H1 (cell line): ENCODE data around the gene MARS1.
A peak's percentile ranks its signal among the peaks of the same experiment; 100 is the strongest.

Experiments used
- EP300 ChIP-seq, 2 experiments: IDR thresholded peaks; 1 replicate in 1 of 2; 2 replicates in 1 of 2; pipeline ENCODE4 v1.6.1; 2011 to 2012; ENCODE audit warnings: low read depth in 2 of 2, low read length in 2 of 2, mild to moderate bottlenecking in 2 of 2, borderline replicate concordance in 1 of 2, inconsistent platforms in 1 of 2, moderate library complexity in 1 of 2
- NRF1 ChIP-seq: IDR thresholded peaks from 2 replicates; pipeline ENCODE4 v1.6.1; 2011; ENCODE audit warnings: mild to moderate bottlenecking, low read depth, low read length, improper control_type of control experiment
- POLR2A ChIP-seq, 2 experiments: IDR thresholded peaks; 1 replicate in 1 of 2; 2 replicates in 1 of 2; pipeline ENCODE4 v1.6.1; 2011; ENCODE audit warnings: low read depth in 2 of 2, low read length in 2 of 2, mild to moderate bottlenecking in 2 of 2; ENCODE audit errors: control extremely low read depth in 1 of 2
- POLR2AphosphoS5 ChIP-seq: IDR thresholded peaks from 2 replicates; pipeline ENCODE4 v1.6.1; 2011; ENCODE audit warnings: low read depth, low read length
- RXRA ChIP-seq: IDR thresholded peaks from 2 replicates; pipeline ENCODE4 v1.6.1; 2011; ENCODE audit warnings: low read depth, mild to moderate bottlenecking, low read length, moderate library complexity; ENCODE audit not compliant: insufficient read depth
- TF ChIP-seq, protein P1 (sequence below), 3 experiments: IDR thresholded peaks; 1 replicate in 2 of 3; 2 replicates in 1 of 3; pipeline versions ENCODE4 v1.5.1 to v1.6.1; 2011; ENCODE audit warnings: low read length in 3 of 3, mild to moderate bottlenecking in 3 of 3, inconsistent platforms in 2 of 3, low read depth in 1 of 3, moderate library complexity in 1 of 3; ENCODE audit not compliant: insufficient read depth in 1 of 3; ENCODE audit errors: control extremely low read depth in 1 of 3
- TF ChIP-seq, protein P2 (sequence below): IDR thresholded peaks from 2 replicates; pipeline ENCODE4 v1.6.1; 2012; ENCODE audit warnings: inconsistent platforms

DNA sequence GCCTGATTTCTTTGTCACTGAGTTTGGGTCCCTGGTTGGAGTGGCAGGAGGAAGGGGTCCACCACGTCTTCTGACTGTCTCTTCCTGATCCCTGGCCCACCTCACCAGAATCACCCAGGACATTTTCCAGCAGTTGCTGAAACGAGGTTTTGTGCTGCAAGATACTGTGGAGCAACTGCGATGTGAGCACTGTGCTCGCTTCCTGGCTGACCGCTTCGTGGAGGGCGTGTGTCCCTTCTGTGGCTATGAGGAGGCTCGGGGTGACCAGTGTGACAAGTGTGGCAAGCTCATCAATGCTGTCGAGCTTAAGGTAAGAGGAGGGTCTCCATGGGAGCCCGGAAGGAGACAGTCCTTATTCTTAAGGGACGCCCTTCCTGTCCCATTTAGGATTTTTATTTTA is 12.3 kb downstream of the MARS1 start:
- TF ChIP-seq, protein P1, sequence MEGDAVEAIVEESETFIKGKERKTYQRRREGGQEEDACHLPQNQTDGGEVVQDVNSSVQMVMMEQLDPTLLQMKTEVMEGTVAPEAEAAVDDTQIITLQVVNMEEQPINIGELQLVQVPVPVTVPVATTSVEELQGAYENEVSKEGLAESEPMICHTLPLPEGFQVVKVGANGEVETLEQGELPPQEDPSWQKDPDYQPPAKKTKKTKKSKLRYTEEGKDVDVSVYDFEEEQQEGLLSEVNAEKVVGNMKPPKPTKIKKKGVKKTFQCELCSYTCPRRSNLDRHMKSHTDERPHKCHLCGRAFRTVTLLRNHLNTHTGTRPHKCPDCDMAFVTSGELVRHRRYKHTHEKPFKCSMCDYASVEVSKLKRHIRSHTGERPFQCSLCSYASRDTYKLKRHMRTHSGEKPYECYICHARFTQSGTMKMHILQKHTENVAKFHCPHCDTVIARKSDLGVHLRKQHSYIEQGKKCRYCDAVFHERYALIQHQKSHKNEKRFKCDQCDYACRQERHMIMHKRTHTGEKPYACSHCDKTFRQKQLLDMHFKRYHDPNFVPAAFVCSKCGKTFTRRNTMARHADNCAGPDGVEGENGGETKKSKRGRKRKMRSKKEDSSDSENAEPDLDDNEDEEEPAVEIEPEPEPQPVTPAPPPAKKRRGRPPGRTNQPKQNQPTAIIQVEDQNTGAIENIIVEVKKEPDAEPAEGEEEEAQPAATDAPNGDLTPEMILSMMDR (IDR thresholded peaks at IDR 0.05; ENCODE audit: control extremely low read depth in 1 of 3, insufficient read depth in 1 of 3, low read depth in 1 of 3, low read length in 3 of 3): no peak
- TF ChIP-seq EP300 (IDR thresholded peaks at IDR 0.05; ENCODE audit: borderline replicate concordance in 1 of 2, low read depth in 2 of 2, low read length in 2 of 2) (no peak), POLR2AphosphoS5 (0 out of 2 replicates have a peak, but pooled peaks have one; percentile 31), RXRA (no peak), NRF1 (no peak), POLR2A (IDR thresholded peaks at IDR 0.05; ENCODE audit: control extremely low read depth in 1 of 2, low read depth in 2 of 2, low read length in 2 of 2) (no peak)
- TF ChIP-seq, protein P2, sequence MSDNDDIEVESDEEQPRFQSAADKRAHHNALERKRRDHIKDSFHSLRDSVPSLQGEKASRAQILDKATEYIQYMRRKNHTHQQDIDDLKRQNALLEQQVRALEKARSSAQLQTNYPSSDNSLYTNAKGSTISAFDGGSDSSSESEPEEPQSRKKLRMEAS: no peak
